ENCODE results near the gene CYB561D1.

Gene CYB561D1

GRCh38 chr1:109527098-109527811 lies 33.4 kb downstream of the CYB561D1 start:
- peaks cover 5% of the 10 kb centered on the region for H3K4me1 ChIP-seq (ENCODE audit: insufficient read depth, low read length)
- no peak overlapping the region for H3K4me2 ChIP-seq (ENCODE audit: insufficient read depth, low read length)
- H3K27me3 ChIP-seq (ENCODE audit: insufficient read depth, low read length, poor library complexity), result peaks cover 2% of the 10 kb centered on the region
- no peak for TF ChIP-seq CTCF (IDR thresholded peaks at IDR 0.05; ENCODE audit: borderline replicate concordance, extremely low read depth, low read length, poor library complexity, severe bottlenecking)
- no peak for TF ChIP-seq EZH2 (IDR thresholded peaks at IDR 0.05; ENCODE audit: borderline replicate concordance, low read depth, low read length, severe bottlenecking)
- no peaks in the 10 kb centered on the region for H3K9me3 ChIP-seq (ENCODE audit: insufficient read depth, low read length, severe bottlenecking)
- no peak overlapping the region for H2AFZ ChIP-seq (ENCODE audit: low read depth, low read length)
- H3K79me2 ChIP-seq (ENCODE audit: insufficient read depth, low read length), result no peaks in the 10 kb centered on the region
- H4K20me1 ChIP-seq (ENCODE audit: insufficient read depth, low read length), result no peaks in the 10 kb centered on the region
- ATAC-seq (ENCODE audit: insufficient read depth, low read depth) (no peak), DNase-seq (no peak)
- H3K9ac ChIP-seq (ENCODE audit: low read depth, low read length), result no peak overlapping the region
- no peak overlapping the region for H3K4me3 ChIP-seq (ENCODE audit: low read depth in 1 of 2, low read length in 2 of 2)
- H3K36me3 ChIP-seq (ENCODE audit: insufficient read depth, low read length), result no peaks in the 10 kb centered on the region
- no peak overlapping the region for H3K27ac ChIP-seq (ENCODE audit: low read length)

- Histone ChIP-seq H3K36me3 (ENCODE audit: insufficient read depth, low read length) (no peaks in the 10 kb centered on the region), H3K9me3 (ENCODE audit: insufficient read depth, low read length, severe bottlenecking) (no peaks in the 10 kb centered on the region), H4K20me1 (ENCODE audit: insufficient read depth, low read length) (no peaks in the 10 kb centered on the region), H3K27ac (ENCODE audit: low read length) (no peak overlapping the region), H2AFZ (ENCODE audit: low read depth, low read length) (no peak overlapping the region), H3K79me2 (ENCODE audit: insufficient read depth, low read length) (no peaks in the 10 kb centered on the region), H3K4me3 (ENCODE audit: low read depth in 1 of 2, low read length in 2 of 2) (no peak overlapping the region), H3K4me2 (ENCODE audit: insufficient read depth, low read length) (no peak overlapping the region), H3K4me1 (ENCODE audit: insufficient read depth, low read length) (peaks cover 13% of the 10 kb centered on the region), H3K27me3 (ENCODE audit: insufficient read depth, low read length, poor library complexity) (no peaks in the 10 kb centered on the region), H3K9ac (ENCODE audit: low read depth, low read length) (no peak overlapping the region)
- ATAC-seq (ENCODE audit: insufficient read depth, low read depth) (no peak), DNase-seq (no peak)
- no peak for TF ChIP-seq EZH2 (IDR thresholded peaks at IDR 0.05; ENCODE audit: borderline replicate concordance, low read depth, low read length, severe bottlenecking)
- TF ChIP-seq CTCF (IDR thresholded peaks at IDR 0.05; ENCODE audit: borderline replicate concordance, extremely low read depth, low read length, poor library complexity, severe bottlenecking), result no peak
Measured at GRCh38 chr1:109527846-109528695, 34.2 kb downstream of the CYB561D1 start.

GRCh38 chr1:109528712-109529111 lies 34.8 kb downstream of the CYB561D1 start:
- DNase-seq, result no peak
- Histone ChIP-seq H3K9me3 (ENCODE audit: insufficient read depth, low read length, severe bottlenecking) (no peaks in the 10 kb centered on the region), H3K4me3 (ENCODE audit: low read depth in 1 of 2, low read length in 2 of 2) (no peak overlapping the region), H3K4me1 (ENCODE audit: insufficient read depth, low read length) (peaks cover 13% of the 10 kb centered on the region), H3K4me2 (ENCODE audit: insufficient read depth, low read length) (no peak overlapping the region), H2AFZ (ENCODE audit: low read depth, low read length) (no peak overlapping the region), H3K27ac (ENCODE audit: low read length) (no peak overlapping the region), H4K20me1 (ENCODE audit: insufficient read depth, low read length) (no peaks in the 10 kb centered on the region), H3K36me3 (ENCODE audit: insufficient read depth, low read length) (no peaks in the 10 kb centered on the region), H3K79me2 (ENCODE audit: insufficient read depth, low read length) (no peaks in the 10 kb centered on the region), H3K27me3 (ENCODE audit: insufficient read depth, low read length, poor library complexity) (no peaks in the 10 kb centered on the region), H3K9ac (ENCODE audit: low read depth, low read length) (no peak overlapping the region)
- no peak for TF ChIP-seq EZH2 (IDR thresholded peaks at IDR 0.05; ENCODE audit: borderline replicate concordance, low read depth, low read length, severe bottlenecking)
- TF ChIP-seq CTCF (IDR thresholded peaks at IDR 0.05; ENCODE audit: borderline replicate concordance, extremely low read depth, low read length, poor library complexity, severe bottlenecking), result no peak
- ATAC-seq (ENCODE audit: insufficient read depth, low read depth), result no peak
